MM.1S (cell line): Measurements from ENCODE around the gene DNMT3A.

Experiments used
- DNase-seq: peaks from one replicate; pipeline ENCODE4 v3.0.0-alpha.2; 2015
- H2AFZ ChIP-seq: fragments of 300-600 bp; sonication (generic); 2 replicates; pipeline ENCODE4 v1.6.0; 2016; ENCODE audit warnings: antibody characterized with exemption, low read length
- H3F3A ChIP-seq: fragments of 300-600 bp; sonication (generic); 2 replicates; pipeline ENCODE4 v1.6.1; 2016; ENCODE audit warnings: mild to moderate bottlenecking, antibody characterized with exemption, low read length, moderate library complexity, mixed read lengths; ENCODE audit not compliant: insufficient read depth
- H3K27ac ChIP-seq: fragments of 300-600 bp; sonication (generic); 2 replicates; pipeline ENCODE4 v1.5.1; 2016; ENCODE audit warnings: mild to moderate bottlenecking, low read length
- H3K27me3 ChIP-seq: fragments of 300-600 bp; sonication (generic); replicated peaks from 2 replicates; pipeline ENCODE4 v1.6.0; 2016; ENCODE audit warnings: low read length; ENCODE audit not compliant: insufficient read depth
- H3K36me3 ChIP-seq: fragments of 300-600 bp; sonication (generic); replicated peaks from 2 replicates; pipeline ENCODE4 v1.6.1; 2016; ENCODE audit warnings: mild to moderate bottlenecking, low read length, mixed read lengths; ENCODE audit not compliant: insufficient read depth
- H3K4me1 ChIP-seq: fragments of 300-600 bp; sonication (generic); 2 replicates; pipeline ENCODE4 v1.6.1; 2016; ENCODE audit warnings: low read length, mixed read lengths
- H3K4me2 ChIP-seq: fragments of 300-600 bp; sonication (generic); 2 replicates; pipeline ENCODE4 v1.6.0; 2016; ENCODE audit warnings: low read depth, low read length
- H3K4me3 ChIP-seq: fragments of 300-600 bp; sonication (generic); 2 replicates; pipeline ENCODE4 v1.5.1; 2016; ENCODE audit warnings: low read length, mixed read lengths
- H3K79me2 ChIP-seq: fragments of 300-600 bp; sonication (generic); 2 replicates; pipeline ENCODE4 v1.6.1; 2016; ENCODE audit warnings: mixed run types, low read length, mixed read lengths
- H3K9ac ChIP-seq: fragments of 300-600 bp; sonication (generic); 2 replicates; pipeline ENCODE4 v1.6.1; 2016; ENCODE audit warnings: low read length, mixed read lengths
- H3K9me2 ChIP-seq: fragments of 300-600 bp; sonication (generic); replicated peaks from 2 replicates; pipeline ENCODE4 v1.6.1; 2016; ENCODE audit warnings: mild to moderate bottlenecking, low read length, mixed read lengths; ENCODE audit not compliant: insufficient read depth
- H3K9me3 ChIP-seq: fragments of 300-600 bp; sonication (generic); replicated peaks from 2 replicates; pipeline ENCODE4 v1.6.1; 2016; ENCODE audit warnings: mild to moderate bottlenecking, low read length, mixed read lengths; ENCODE audit not compliant: insufficient read depth
- H4K20me1 ChIP-seq: fragments of 300-600 bp; sonication (generic); 2 replicates; pipeline ENCODE4 v1.6.1; 2016; ENCODE audit warnings: mild to moderate bottlenecking, low read length, moderate library complexity, mixed read lengths; ENCODE audit not compliant: insufficient read depth
- EZH2 ChIP-seq: fragments of 300-600 bp; sonication (generic); optimal IDR thresholded peaks from 2 replicates; pipeline ENCODE3; 2017; ENCODE audit warnings: low read depth, mild to moderate bottlenecking, antibody characterized with exemption, low read length, mixed read lengths
- EZH2phosphoT487 ChIP-seq: fragments of 300-600 bp; sonication (generic); IDR thresholded peaks from 2 replicates; pipeline ENCODE4 v1.6.1; 2018; ENCODE audit warnings: antibody characterized with exemption, low read length
- TF ChIP-seq, protein P1 (sequence below): fragments of 300-600 bp; sonication (generic); IDR thresholded peaks from 2 replicates; pipeline ENCODE4 v1.5.1; 2016; ENCODE audit warnings: antibody characterized with exemption, low read length, mixed read lengths

The DNMT3A gene

GRCh38 chr2:25341011-25341727 is 556 bp downstream of the DNMT3A start:
- TF ChIP-seq EZH2 (no peak), EZH2phosphoT487 (no peak)
- TF ChIP-seq, protein P1, sequence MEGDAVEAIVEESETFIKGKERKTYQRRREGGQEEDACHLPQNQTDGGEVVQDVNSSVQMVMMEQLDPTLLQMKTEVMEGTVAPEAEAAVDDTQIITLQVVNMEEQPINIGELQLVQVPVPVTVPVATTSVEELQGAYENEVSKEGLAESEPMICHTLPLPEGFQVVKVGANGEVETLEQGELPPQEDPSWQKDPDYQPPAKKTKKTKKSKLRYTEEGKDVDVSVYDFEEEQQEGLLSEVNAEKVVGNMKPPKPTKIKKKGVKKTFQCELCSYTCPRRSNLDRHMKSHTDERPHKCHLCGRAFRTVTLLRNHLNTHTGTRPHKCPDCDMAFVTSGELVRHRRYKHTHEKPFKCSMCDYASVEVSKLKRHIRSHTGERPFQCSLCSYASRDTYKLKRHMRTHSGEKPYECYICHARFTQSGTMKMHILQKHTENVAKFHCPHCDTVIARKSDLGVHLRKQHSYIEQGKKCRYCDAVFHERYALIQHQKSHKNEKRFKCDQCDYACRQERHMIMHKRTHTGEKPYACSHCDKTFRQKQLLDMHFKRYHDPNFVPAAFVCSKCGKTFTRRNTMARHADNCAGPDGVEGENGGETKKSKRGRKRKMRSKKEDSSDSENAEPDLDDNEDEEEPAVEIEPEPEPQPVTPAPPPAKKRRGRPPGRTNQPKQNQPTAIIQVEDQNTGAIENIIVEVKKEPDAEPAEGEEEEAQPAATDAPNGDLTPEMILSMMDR = no peak
- DNase-seq = peak; percentile 30
- Histone ChIP-seq H3K79me2 (no peaks in the 10 kb centered on the region; the same call in 1 of the 2 replicates), H3K4me2 (no peak overlapping the region), H4K20me1 (no peaks in the 10 kb centered on the region; the same call in 1 of the 2 replicates), H3K36me3 (no peaks in the 10 kb centered on the region), H3K9ac (no peak overlapping the region), H2AFZ (no peak overlapping the region), H3K27me3 (no peaks in the 10 kb centered on the region), H3K4me3 (no peak overlapping the region), H3F3A (no peaks in the 10 kb centered on the region), H3K27ac (no peak overlapping the region), H3K9me3 (no peaks in the 10 kb centered on the region), H3K9me2 (no peaks in the 10 kb centered on the region), H3K4me1 (peaks cover 4% of the 10 kb centered on the region; the same call in 1 of the 2 replicates)

DNA sequence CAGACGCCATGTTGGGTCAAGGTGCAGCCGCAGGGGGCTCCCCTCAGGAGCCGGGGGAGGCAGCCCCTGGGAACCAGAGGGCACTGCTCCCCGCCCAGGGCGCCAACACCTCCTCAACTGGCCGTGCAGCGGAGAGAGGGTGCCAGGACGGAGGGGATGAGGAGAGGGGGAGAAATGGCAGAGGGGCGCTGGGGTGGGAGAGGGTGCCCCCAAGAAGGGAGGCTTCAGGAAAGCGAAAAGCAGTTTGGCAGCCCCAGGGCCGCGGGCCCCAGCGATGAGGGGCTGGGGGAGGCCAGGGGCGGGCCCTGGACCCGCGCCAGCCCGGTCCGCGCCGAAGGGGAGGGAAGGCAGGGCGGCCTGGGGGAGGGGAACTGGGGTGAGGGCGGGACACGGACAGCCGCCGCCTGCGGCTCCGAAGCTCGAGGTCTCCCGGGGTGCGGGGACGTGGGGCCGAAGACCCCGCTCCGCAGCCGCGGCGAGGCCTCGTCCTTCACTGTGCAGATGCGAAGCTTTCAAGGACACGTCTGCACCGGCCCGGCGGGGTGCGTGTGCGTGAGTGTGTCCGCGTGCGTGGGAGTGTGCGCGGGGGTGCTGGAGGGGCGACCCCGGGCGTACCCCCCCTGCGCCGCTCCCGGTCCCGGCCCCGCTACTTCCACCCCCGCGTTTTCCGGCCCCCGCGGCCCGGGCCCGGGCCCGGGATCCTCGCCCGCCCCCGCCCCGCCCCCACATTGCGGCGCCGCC is 1.4 kb downstream of the DNMT3A start:
- no peaks in the 10 kb centered on the region for H3K9me3 ChIP-seq
- H3F3A ChIP-seq = no peaks in the 10 kb centered on the region
- H3K4me3 ChIP-seq = no peak overlapping the region
- peaks cover 2% of the 10 kb centered on the region for H3K79me2 ChIP-seq
- no peak for DNase-seq
- H4K20me1 ChIP-seq = no peaks in the 10 kb centered on the region; the same call in 1 of the 2 replicates
- H3K9me2 ChIP-seq = no peaks in the 10 kb centered on the region
- peaks cover 4% of the 10 kb centered on the region; the same call in 1 of the 2 replicates for H3K4me1 ChIP-seq
- H3K27ac ChIP-seq = no peak overlapping the region
- H3K27me3 ChIP-seq = no peaks in the 10 kb centered on the region
- H3K36me3 ChIP-seq = no peaks in the 10 kb centered on the region
- no peak overlapping the region for H3K4me2 ChIP-seq
- no peak overlapping the region for H2AFZ ChIP-seq
- TF ChIP-seq EZH2 = no peak
- no peak overlapping the region for H3K9ac ChIP-seq

DNA sequence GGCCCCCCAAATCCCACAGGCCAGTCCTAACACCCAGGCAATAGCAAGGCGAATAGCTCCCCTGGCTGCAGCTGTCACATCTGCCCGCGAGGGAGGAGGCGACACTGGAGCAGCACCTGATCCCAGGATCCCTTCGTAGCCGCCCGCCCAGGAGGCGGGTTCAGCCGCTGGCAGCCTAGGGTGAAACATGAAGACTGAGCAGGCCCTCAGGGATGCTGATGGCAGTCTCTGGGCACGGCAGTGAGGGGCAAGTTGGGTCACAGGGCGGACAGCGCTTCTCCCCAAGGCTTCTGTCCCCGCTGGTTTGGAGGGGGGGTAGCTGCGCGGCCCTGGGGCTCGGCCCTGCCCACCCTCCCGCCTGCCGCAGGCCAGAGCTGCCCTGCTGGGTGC is 1.9 kb downstream of the DNMT3A start:
- H3K9me2 ChIP-seq = no peaks in the 10 kb centered on the region
- H3K9ac ChIP-seq = no peak overlapping the region

More for the DNA sequence above, 1.9 kb downstream of the DNMT3A start:
- Histone ChIP-seq H2AFZ (no peak overlapping the region), H3K36me3 (no peaks in the 10 kb centered on the region), H4K20me1 (no peaks in the 10 kb centered on the region; the same call in 1 of the 2 replicates), H3K4me3 (no peak overlapping the region), H3K27ac (no peak overlapping the region), H3K79me2 (peaks cover 3% of the 10 kb centered on the region), H3K4me2 (no peak overlapping the region), H3K9me3 (no peaks in the 10 kb centered on the region), H3F3A (no peaks in the 10 kb centered on the region), H3K27me3 (no peaks in the 10 kb centered on the region), H3K4me1 (peaks cover 4% of the 10 kb centered on the region; the same call in 1 of the 2 replicates)
- no peak for TF ChIP-seq EZH2phosphoT487
- TF ChIP-seq, protein P1 = no peak
- TF ChIP-seq EZH2 = no peak
- DNase-seq = no peak
